Measurements from ENCODE around the gene TMEM273.

GRCh38 chr10:49178489-49179471 is 9.4 kb downstream of the TMEM273 start:
- TF ChIP-seq CTCF (IDR thresholded peaks at IDR 0.05), result no peak
- TF ChIP-seq POLR2AphosphoS5 (IDR thresholded peaks at IDR 0.05), result no peak
- no peak for TF ChIP-seq EP300 (IDR thresholded peaks at IDR 0.05)
- TF ChIP-seq POLR2A (IDR thresholded peaks at IDR 0.05; ENCODE audit: low read depth), result no peak
